Mucosa of stomach (tissue), 1 donor: ENCODE results near the gene LOXL3.

ENCODE experiments used
- H3K27me3 ChIP-seq: one replicate; pipeline ENCODE4 v1.7.0; 2013; ENCODE audit warnings: mild to moderate bottlenecking, low read length; ENCODE audit not compliant: control insufficient read depth, insufficient read depth
- H3K36me3 ChIP-seq: one replicate; pipeline ENCODE4 v1.7.0; 2013; ENCODE audit warnings: low read length; ENCODE audit not compliant: control insufficient read depth, insufficient read depth
- H3K4me1 ChIP-seq: one replicate; pipeline ENCODE4 v1.7.0; 2013; ENCODE audit warnings: mild to moderate bottlenecking, low read length; ENCODE audit not compliant: control insufficient read depth, insufficient read depth
- H3K4me3 ChIP-seq: one replicate; pipeline ENCODE4 v1.7.0; 2013; ENCODE audit warnings: low read length
- H3K9ac ChIP-seq: one replicate; pipeline ENCODE4 v1.7.0; 2013; ENCODE audit warnings: mild to moderate bottlenecking, low read length, moderate library complexity
- H3K9me3 ChIP-seq: one replicate; pipeline ENCODE4 v1.7.0; 2013; ENCODE audit warnings: mild to moderate bottlenecking, low read length, moderate library complexity; ENCODE audit not compliant: control insufficient read depth
- donor health status: Pancreatic carcinoma.

LOXL3 gene

DNA sequence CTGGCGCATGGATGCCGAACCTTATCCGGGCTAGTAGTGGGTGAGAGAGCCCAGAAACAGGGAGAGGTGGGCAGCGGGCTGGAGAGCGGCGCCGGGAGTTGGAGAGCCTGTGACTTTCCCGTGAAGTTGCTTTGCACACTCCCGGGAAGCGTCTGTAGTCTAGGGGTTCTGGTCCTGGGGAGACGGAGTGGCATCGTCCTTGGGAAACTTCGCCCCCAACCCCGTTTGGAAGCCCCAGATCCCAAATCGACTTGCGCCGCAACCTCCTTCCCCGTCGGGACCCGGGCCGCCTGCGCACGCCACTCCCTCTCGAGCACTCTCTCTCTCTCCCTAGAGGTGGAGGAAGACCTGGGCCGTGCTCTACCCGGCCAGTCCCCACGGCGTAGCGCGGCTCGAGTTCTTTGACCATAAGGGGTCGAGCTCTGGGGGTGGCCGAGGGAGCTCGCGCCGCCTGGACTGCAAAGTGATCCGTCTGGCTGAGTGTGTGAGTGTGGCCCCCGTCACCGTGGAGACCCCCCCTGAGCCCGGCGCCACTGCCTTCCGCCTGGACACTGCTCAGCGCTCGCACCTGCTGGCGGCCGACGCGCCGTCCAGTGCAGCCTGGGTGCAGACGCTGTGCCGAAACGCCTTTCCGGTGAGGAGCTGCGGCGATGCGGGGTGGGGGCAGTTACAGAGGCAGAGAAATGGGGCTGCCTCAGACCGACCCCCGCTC lies 1.2 kb upstream of the LOXL3 start:
- peak overlapping the region; percentile 51 for H3K4me3 ChIP-seq
- H3K9ac ChIP-seq, result peak overlapping the region; percentile 79
- H3K9me3 ChIP-seq, result no peaks in the 10 kb centered on the region
- peaks cover 3% of the 10 kb centered on the region for H3K27me3 ChIP-seq
- H3K36me3 ChIP-seq, result no peaks in the 10 kb centered on the region
- H3K4me1 ChIP-seq, result peaks cover 28% of the 10 kb centered on the region

DNA sequence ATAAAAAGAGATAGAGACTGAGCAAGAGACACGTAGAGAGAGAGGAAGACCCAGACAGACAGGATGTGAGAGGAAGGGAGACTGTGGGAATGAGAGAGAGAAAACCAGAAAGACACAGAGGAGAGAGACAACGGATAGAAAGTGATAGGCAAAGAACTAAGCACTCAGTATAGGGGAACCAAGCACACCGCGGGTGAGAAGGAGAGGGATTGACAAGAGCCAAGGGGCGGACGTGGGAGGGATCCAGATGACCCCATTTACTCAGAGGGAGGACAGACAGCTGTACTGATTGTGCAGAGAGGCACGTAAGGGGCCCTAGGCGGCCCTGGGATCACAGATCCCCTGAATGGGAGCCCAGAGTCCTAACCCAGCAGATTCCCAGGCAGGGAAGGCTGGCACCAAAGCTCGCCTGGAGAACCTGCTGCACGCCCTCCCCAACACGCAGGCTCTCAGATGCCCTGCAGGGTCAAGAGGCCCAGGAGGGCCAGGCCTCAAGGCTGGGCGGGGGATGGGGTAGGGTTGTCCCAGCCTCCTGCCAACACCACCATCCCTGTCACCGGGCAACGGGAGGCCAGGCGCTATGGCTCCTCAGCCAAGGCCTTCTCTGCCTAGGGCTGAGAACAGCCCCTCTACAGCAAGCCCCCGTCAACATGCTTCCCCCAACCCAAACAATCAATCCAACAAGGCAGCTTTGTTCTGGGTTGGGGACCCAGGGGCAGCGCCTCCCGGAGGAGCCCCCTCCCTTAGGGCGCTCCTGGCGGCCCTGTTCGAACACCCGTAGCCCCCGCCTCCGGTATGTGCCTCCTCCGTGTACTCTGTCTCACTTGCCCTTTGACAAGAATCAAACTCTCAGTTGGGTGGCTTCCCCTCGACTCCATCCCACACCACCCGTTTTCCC lies 579 bp downstream of the LOXL3 start:
- H3K36me3 ChIP-seq, result no peaks in the 10 kb centered on the region
- peaks cover 30% of the 10 kb centered on the region for H3K4me1 ChIP-seq
- no peaks in the 10 kb centered on the region for H3K9me3 ChIP-seq
- H3K9ac ChIP-seq, result peak overlapping the region; percentile 79
- peaks cover 8% of the 10 kb centered on the region for H3K27me3 ChIP-seq
- peak overlapping the region; percentile 51 for H3K4me3 ChIP-seq

- Histone ChIP-seq H3K27me3 (peaks cover 8% of the 10 kb centered on the region), H3K36me3 (no peaks in the 10 kb centered on the region), H3K4me1 (peaks cover 21% of the 10 kb centered on the region), H3K9me3 (no peaks in the 10 kb centered on the region), H3K4me3 (no peak overlapping the region), H3K9ac (peak overlapping the region; percentile 32)
These were observed 1.5 kb downstream of the LOXL3 start for GRCh38 chr2:74551942-74552913.

DNA sequence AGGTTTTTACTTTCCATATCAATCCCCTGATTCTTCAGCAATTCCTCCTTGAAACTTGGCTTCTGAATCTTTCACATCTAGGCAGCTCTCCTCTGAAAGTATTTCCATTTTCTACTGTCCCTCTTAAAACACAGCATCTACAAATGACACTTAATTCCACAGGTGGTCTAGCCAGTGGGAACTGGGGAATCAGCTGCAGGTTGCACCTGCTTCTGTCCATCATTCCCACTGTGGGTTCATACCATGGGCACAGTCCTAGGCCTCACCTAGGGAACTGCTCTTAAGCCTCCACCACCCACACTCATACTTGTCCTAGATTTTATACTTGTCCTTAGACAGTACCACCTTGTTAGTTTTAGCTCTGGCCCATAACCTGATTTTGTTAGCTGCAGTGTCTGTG lies 2.2 kb downstream of the LOXL3 start:
- peaks cover 19% of the 10 kb centered on the region for H3K4me1 ChIP-seq
- H3K9ac ChIP-seq, result no peak overlapping the region
- H3K27me3 ChIP-seq, result peaks cover 8% of the 10 kb centered on the region
- no peak overlapping the region for H3K4me3 ChIP-seq
- H3K36me3 ChIP-seq, result no peaks in the 10 kb centered on the region
- no peaks in the 10 kb centered on the region for H3K9me3 ChIP-seq

GRCh38 chr2:74550231-74550630 lies 3.5 kb downstream of the LOXL3 start:
- Histone ChIP-seq H3K4me3 (no peak overlapping the region), H3K4me1 (peaks cover 12% of the 10 kb centered on the region), H3K27me3 (peaks cover 8% of the 10 kb centered on the region), H3K36me3 (no peaks in the 10 kb centered on the region), H3K9ac (no peak overlapping the region), H3K9me3 (no peaks in the 10 kb centered on the region)

DNA sequence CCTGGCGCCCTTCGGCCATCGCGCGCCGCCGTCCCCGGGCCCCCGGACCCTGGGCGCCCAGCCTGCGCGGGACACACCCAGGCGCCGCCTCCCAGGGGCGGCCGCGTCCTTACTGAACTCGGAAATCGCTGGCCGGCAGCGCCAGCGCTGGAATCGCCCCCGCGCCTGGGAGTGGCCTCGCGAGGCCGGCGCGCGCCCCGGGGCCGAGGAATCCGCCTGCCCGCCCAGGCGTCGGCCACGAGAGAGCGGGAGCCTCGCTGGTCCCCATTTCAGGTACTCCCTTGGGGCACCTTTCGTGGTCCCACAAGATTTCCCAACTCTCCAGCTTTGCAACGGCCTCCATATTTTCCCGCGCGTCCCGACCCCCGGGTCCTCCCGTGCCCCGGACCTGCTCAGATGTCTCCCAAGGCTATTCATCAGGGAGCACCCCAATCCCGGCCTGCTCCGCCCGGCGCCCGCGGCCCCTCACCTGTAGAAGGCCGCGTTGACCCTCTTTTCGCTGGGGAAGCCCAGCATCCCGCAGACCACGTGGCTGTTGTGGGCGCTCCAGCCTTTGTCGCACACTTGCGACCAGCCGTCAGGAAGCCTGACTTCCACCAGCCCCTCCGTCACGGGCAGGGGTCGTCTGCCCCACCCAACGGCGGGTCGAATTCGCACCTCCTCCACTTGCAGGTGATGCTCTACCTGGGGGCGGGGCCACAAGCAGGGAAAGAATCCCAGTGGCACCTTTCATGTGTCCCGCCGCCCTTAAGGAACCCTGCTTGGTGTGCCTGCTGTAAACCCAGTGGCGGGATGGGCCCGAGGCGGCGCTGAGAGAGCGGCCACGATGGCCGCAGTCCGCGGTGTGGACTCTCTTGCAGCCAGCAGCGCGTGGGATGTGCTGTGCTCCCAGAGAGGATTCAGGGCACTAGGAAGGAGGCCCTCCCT lies 4.6 kb downstream of the LOXL3 start:
- peak overlapping the region; percentile 57 for H3K4me3 ChIP-seq
- no peaks in the 10 kb centered on the region for H3K9me3 ChIP-seq
- peaks cover 8% of the 10 kb centered on the region for H3K27me3 ChIP-seq
- H3K4me1 ChIP-seq, result peaks cover 11% of the 10 kb centered on the region
- H3K9ac ChIP-seq, result peak overlapping the region; percentile 67
- H3K36me3 ChIP-seq, result no peaks in the 10 kb centered on the region

DNA sequence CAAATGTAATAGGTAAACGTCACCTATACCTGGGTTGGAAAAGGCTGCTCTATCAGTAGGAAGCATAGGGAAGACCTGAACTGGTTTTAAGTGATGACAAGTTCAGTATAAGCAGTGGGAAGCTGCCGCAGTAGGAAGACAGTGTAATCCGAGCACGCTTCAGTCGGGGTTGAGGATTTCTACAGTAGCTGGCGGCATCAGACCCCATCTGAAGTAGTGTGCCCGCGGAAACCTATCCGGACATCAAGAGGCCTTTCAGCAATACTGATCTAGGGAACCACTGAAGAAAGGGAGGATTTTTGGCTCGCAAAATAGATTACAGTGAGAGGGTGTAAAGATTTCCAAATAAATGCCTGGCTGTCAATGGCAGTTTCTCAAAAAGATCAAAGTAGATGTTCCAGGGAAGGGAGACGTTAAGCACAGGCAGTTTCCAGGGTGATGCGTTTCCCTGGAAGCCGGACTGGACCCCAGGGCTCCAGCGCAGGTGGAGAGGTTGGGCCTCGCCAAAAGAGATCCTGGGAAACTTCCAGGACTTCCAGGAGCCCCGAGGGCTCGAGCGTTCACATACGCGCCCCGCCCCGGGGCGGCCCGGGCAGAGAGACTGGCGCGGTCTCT lies 5.3 kb downstream of the LOXL3 start:
- Histone ChIP-seq H3K9me3 (no peaks in the 10 kb centered on the region), H3K4me1 (peaks cover 11% of the 10 kb centered on the region), H3K4me3 (peak overlapping the region; percentile 57), H3K36me3 (no peaks in the 10 kb centered on the region), H3K9ac (peak overlapping the region; percentile 67), H3K27me3 (peaks cover 8% of the 10 kb centered on the region)

DNA sequence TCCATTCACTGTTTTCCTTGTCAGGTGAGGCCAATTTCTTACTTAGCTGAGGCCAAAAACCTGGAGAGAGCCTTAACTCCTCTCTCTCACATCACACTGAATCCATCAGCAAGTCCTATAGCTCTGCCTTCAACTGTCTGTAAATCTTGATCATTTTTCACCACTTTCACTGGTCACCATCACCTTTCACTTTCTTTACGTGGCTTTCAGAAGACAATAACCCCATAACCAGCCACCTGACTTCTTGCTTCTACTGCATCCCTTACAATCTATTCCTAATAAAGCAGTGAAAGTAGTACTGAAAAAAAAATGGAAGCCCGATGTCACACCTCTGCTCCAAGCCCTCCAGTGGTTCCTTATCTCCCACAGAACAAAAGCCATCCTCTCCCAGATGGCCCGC lies 7.7 kb downstream of the LOXL3 start:
- H3K27me3 ChIP-seq, result peaks cover 8% of the 10 kb centered on the region
- H3K9ac ChIP-seq, result no peak overlapping the region
- no peaks in the 10 kb centered on the region for H3K9me3 ChIP-seq
- H3K4me3 ChIP-seq, result no peak overlapping the region
- H3K4me1 ChIP-seq, result peaks cover 11% of the 10 kb centered on the region
- H3K36me3 ChIP-seq, result no peaks in the 10 kb centered on the region

DNA sequence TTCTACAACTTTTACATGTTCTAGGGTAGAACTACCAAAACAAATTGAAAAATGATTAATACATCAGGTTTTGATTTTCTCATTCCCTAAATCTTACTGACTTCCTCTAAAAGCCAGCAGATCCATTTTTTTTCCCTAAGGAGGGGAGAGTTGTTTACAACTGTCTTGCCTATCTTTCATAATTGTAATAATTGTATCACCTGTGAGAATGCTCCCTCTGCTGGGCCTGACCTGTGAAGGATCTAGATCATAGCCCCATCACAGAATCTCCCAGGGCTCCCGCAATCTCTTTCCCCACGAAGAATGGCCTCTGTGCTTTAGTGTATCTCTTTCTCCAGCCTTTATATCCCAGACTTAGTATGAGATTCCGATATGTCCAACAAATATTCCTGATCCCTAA lies 9.1 kb downstream of the LOXL3 start:
- Histone ChIP-seq H3K4me1 (peaks cover 6% of the 10 kb centered on the region), H3K27me3 (peaks cover 2% of the 10 kb centered on the region), H3K9ac (no peak overlapping the region), H3K9me3 (no peaks in the 10 kb centered on the region), H3K4me3 (no peak overlapping the region), H3K36me3 (no peaks in the 10 kb centered on the region)

DNA sequence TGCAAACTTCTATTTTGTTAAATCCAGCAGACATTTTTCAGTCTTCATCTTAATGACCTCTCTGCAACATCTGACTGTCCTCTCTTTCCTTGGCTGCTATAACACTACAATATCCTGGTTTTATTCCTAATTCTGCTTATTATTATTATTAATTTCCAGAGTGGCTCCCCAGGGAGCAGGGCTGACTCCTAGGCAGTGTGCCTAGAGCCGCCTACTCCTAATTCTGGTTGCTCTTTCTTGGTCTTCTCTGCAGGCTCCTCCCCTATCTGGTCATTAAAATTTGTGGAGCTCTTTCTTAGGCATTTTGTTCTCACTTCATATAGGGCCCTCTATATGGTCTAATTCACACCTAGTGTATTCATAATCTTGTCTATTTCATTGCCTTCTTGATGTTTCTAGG lies 10.8 kb downstream of the LOXL3 start:
- Histone ChIP-seq H3K4me3 (no peak overlapping the region), H3K36me3 (no peaks in the 10 kb centered on the region), H3K9me3 (no peaks in the 10 kb centered on the region), H3K27me3 (no peaks in the 10 kb centered on the region), H3K4me1 (no peaks in the 10 kb centered on the region), H3K9ac (no peak overlapping the region)
